Articular chondrocyte of knee joint (primary cell): ENCODE data around the gene SYNGAP1. TPM values are rescaled to one million over a fixed set of nuclear protein-coding genes. Genes with fewer than 3 reads are reported as not detected.

Experiments
- small RNA-seq: library from RNA; depleted of rRNA; stranded (forward); fragments of <200 nt; gene quantifications from one replicate; pipeline ENCODE3, GENCODE V24; 2012
- total RNA-seq: library from RNA; depleted of rRNA; stranded (reverse); fragments of >200 nt; gene quantifications from 2 replicates; pipeline ENCODE4 v1.2.3, GENCODE V29; 2012

SYNGAP1 gene
- total RNA-seq, result 6.3 and 6.4 TPM in 2 replicates

DNA sequence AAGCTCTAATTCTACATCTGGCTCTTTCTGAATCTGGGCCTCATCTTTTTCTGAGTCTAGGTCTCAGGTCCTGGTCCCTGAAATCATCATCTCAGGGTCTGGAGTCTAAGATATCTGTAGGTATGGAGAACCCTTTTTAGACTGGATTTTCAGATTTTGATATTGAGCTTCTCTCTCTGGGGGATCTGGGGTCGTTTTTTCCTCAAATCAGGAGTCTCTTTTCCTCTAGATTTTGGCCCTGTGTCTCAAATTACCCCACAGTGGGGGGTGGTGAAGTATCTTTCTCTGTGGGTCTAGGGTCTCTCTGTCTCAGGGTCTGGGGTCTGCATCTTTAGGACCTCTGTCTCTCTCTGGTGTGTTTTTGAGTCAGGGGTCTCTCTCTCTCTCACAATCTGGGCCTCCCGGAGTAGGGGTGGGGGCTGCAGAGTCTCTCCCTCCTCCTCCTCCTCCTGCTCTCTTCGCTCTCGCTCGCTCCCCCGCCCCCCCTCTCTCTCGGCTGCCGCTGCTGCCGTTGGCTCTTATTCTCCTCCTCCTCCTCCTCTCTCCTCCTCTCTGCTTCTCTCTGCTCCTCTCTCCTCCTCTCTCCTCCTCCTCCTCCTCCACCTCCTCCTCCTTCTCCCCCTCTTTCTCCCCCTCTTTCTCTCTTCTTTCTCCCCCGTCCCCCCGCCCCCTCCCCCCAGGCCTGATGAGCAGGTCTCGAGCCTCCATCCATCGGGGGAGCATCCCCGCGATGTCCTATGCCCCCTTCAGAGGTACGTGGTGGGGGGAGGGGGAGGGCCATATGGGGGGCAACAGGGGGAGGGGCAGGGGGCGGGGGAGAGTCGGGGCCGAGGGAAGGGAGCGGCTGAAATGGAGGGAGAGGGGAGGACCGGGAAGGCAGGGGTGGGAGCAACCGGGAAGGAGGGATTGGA lies at the start of gene SYNGAP1:
Gene SYNGAP1 (plus strand): TSS at position 486 of the 911 bp plus-strand sequence. CDS start 200 bp downstream, at position 686.

GRCh38 chr6:33391278-33391921 lies 28.5 kb upstream of the SYNGAP1 start, which contains the start of gene KIFC1:
Gene KIFC1, plus strand, starts transcription at chr6:33391823. Its CDS starts 163 bp downstream, at chr6:33391986.

GRCh38 chr6:33410711-33411631 lies 8.9 kb upstream of the SYNGAP1 start, which contains the start of gene PHF1:
Gene PHF1, plus strand, starts transcription at chr6:33411014. Its CDS starts 1,250 bp downstream, at chr6:33412264.

GRCh38 chr6:33417903-33418689 lies 1.8 kb upstream of the SYNGAP1 start, which contains the start of gene CUTA:
Gene CUTA, minus strand, starts transcription at chr6:33418107. Its CDS starts 107 bp downstream, at chr6:33418000.

GRCh38 chr6:33454009-33454946 lies 34.4 kb downstream of the SYNGAP1 start, which contains the start of gene ZBTB9:
Gene ZBTB9, plus strand, starts transcription at chr6:33454576. Its CDS starts 525 bp downstream, at chr6:33455101.

Small RNA genes lying within 50 kb of the gene (small RNA-seq; reads per million reads assigned to genes)
- not detected for gene RPL35AP4
- gene ZBTB9, result not detected

Other genes with a start within 250 kb of the SYNGAP1 start
- gene COL11A2, start 227.6 kb upstream of the SYNGAP1 start, total RNA-seq, result 0.26 and 0.65 TPM in 2 replicates
- 18.2 and 22.6 TPM in 2 replicates for gene RXRB, start 219.4 kb upstream of the SYNGAP1 start, total RNA-seq
- gene SLC39A7, start 219.2 kb upstream of the SYNGAP1 start, total RNA-seq, result 84.9 and 96.4 TPM in 2 replicates
- 3.2 and 3.3 TPM in 2 replicates for gene HSD17B8, start 215.4 kb upstream of the SYNGAP1 start, total RNA-seq
- gene RING1, start 211.6 kb upstream of the SYNGAP1 start, total RNA-seq, result 23.9 and 25.7 TPM in 2 replicates
- 42.2 and 44.6 TPM in 2 replicates for gene VPS52, start 148.2 kb upstream of the SYNGAP1 start, total RNA-seq
- 2,534 and 3,321 TPM in 2 replicates for gene RPS18, start 148.0 kb upstream of the SYNGAP1 start, total RNA-seq
- gene B3GALT4, start 142.9 kb upstream of the SYNGAP1 start, total RNA-seq, result 7.6 and 8.2 TPM in 2 replicates
- gene WDR46, start 130.8 kb upstream of the SYNGAP1 start, total RNA-seq, result 60.0 and 62.0 TPM in 2 replicates
- gene PFDN6, start 130.5 kb upstream of the SYNGAP1 start, total RNA-seq, result 16.6 and 26.2 TPM in 2 replicates
- 19.7 and 20.3 TPM in 2 replicates for gene RGL2, start 121.1 kb upstream of the SYNGAP1 start, total RNA-seq
- 81.8 and 85.3 TPM in 2 replicates for gene TAPBP, start 106.0 kb upstream of the SYNGAP1 start, total RNA-seq
- gene ZBTB22, start 102.3 kb upstream of the SYNGAP1 start, total RNA-seq, result 11.1 and 11.9 TPM in 2 replicates
- gene DAXX, start 97.1 kb upstream of the SYNGAP1 start, total RNA-seq, result 22.9 and 36.4 TPM in 2 replicates
- 10.5 and 15.9 TPM in 2 replicates for gene KIFC1, start 28.2 kb upstream of the SYNGAP1 start, total RNA-seq
- 19.7 and 22.9 TPM in 2 replicates for gene PHF1, start 9.1 kb upstream of the SYNGAP1 start, total RNA-seq
- gene CUTA, start 2.0 kb upstream of the SYNGAP1 start, total RNA-seq, result 88.9 and 103 TPM in 2 replicates
- gene ZBTB9, start 34.5 kb downstream of the SYNGAP1 start, total RNA-seq, result 3.3 and 5.0 TPM in 2 replicates
- gene BAK1, start 160.2 kb downstream of the SYNGAP1 start, total RNA-seq, result 11.5 and 12.7 TPM in 2 replicates
- gene ITPR3, start 201.3 kb downstream of the SYNGAP1 start, total RNA-seq, result 68.0 and 88.5 TPM in 2 replicates